Erythroblast (primary cell): ENCODE measurements around the gene CABP4.
"Not testable (repeated sequence)": the region's sequence is repeated elsewhere in the genome, so short reads cannot be mapped to it uniquely, and the experiment has no call there.

Experiments
- DNase-seq, 2 experiments: peaks; one replicate each; lab custom pipeline; 2025; lab: John Stamatoyannopoulos, UW
- GATA1 ChIP-seq: IDR thresholded peaks from 2 replicates; pipeline ENCODE4 v1.6.1; 2011; ENCODE audit warnings: low read depth, mild to moderate bottlenecking, control low read depth, low read length, moderate library complexity
- POLR2A ChIP-seq: IDR thresholded peaks from 2 replicates; pipeline ENCODE4 v1.6.1; 2011; ENCODE audit warnings: mild to moderate bottlenecking, low read length

Gene CABP4

DNA sequence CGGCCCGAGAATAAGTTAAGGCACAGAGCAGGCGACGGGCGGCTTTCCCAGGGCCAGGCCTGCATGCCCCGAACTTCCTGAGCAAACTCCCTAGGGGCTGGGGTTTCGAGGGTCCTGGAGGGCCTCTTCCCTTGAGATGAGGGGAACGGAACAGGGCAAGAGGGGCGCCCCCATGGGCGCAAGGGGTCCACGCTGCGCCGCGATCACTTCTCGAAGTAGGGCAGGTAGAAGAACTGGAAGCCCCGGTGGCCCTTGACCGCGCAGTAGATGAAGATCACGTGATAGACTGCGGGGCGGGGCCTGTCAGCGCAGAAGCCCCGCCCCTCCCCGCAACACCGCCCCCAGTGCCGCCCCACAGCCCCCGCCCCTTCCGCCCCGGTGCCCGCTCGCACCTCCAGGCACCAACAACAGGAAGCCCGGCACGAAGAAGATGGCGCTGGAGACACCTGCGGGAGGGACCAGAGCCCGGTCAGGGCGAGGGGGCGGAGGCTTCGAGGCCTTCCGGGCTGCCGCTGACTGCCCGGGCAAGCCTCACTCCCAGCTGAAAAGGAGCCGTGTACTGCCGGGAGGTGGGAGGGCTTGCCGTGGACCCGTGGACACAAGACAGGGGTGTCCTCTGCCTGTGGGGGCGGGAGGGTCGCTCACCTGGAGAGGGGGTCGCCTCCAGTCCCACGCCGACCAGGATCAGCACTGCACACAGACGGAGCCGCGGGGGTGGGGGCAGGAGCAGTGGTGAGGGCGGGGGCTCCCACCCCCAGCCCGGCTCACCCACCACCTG, 9.4 kb downstream of the CABP4 start:
- TF ChIP-seq GATA1 = no peak
- TF ChIP-seq POLR2A = peak; percentile 47

DNA sequence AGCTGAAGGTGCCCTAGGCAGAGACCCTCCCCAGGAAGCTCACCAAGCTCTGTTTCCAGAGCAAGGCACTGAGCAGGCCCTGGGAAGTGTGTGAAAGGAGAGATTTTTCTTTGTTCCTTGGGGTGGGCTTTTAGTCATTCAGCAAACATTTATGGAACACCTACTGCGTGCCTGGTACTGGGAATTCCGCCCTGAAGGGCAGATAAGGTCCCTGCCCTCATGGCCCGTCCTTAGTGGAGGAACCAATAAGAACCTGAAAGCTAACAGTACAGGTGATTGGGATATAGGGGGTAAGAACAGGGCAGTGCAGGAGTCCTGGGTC, 10.0 kb downstream of the CABP4 start:
- DNase-seq = no peak
- TF ChIP-seq GATA1 (no peak), POLR2A (no peak)

More for the DNA sequence above, 9.4 kb downstream of the CABP4 start:
- DNase-seq = peak; percentile 91 to 96

DNA sequence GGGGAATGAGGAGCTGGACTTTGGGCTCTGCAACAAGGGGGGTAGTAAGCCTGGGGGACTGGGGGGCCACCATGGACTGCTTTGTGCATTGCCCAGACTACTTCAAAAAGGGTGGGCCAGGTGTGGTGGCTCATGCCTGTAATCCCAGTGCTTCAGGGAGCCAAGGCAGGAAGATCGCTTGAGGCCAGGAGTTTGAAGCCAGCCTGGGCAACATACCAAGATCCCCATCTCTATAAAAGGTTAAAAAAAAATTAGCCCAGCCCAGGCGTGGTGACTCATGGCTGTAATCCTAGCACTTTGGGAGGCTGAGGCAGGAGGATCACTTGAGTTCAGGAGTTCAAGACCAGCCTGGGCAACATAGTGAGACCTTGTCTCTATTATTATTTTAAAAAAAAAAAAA, 10.4 kb downstream of the CABP4 start:
- DNase-seq = peak; percentile 50 to 67

DNA sequence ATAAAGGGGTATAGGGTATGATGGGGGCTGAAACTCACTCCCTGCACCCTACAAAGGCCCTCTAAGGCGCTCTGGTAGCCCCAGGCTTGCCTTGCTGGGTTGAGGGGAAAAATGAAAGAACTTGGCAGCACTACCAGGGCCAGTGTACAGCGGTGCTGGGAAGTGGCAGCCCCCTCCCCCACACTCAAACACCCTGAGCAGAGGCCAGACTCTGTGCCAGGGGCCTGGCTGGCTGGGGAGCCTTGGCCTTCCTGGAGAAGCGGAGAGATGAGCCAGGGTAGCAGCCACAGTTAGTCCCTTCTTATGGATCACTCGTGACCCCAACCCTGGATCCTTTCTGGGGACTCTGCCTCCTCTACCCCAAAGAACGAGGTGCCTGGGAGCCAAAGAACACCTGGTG, 11.2 kb downstream of the CABP4 start:
- TF ChIP-seq GATA1 (no peak), POLR2A (no peak)
- DNase-seq = no peak

DNA sequence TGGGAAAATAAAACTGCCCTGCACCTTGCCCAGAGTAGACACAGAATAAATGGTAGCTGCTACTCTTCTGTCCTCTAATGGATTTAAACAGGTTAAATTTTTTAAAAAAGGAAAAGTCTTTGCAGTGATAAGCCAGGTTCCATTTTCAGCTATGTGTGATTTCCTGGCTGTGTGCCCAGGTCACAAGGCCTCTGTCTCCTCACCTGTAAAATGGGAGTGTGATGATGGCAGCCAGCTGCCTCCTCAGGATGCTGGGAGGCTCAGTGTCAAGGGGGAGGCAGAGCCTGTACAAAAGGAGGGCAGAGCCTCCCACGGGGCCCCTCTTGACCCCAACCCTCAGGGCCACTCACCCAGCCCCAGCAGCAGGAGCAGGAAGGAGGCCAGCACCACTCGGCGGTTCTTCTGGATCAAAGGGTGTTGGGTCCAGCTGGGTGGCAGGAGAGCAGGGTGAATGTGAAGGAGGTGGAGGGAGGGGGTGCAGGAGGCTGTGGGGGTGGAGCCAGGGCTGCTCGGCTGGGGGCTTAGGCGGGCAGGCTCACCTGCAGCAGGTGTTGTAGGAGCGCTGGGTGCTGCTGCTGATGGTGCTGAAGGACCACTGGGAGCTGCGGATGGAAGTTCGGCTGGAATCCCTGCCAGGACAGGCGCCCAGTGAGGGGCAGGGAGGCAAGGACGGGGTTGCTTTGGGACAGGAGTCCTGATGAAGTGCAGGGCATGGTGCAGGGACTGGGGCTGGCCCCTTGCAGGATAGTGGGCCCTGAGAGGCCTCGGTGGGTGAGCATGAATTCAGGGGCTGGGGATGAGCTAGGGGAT, 12.0 kb downstream of the CABP4 start:
- TF ChIP-seq POLR2A (no peak), GATA1 (no peak)
- no peak for DNase-seq

DNA sequence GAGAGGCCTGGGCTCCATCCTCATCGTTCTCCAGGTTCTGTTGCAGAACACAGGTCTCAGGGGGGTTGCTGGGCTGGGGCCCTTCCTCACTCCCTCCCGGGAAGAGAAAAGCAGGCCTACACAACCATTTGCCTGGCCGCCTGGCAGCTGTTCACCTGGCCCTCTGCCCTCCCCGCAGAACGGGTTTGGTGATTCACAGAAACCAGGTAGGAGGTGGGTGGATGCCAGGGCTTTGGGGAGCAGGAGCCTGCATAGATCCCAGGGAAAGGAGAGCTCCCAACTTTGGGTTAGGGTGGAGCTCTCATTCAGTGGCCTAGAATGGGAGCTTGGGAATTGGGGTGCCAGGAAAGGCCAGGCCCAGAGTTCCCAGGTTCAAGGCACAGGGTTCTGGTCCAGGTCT, 12.9 kb downstream of the CABP4 start:
- DNase-seq = no peak
- TF ChIP-seq POLR2A = no peak
- TF ChIP-seq GATA1 = no peak

DNA sequence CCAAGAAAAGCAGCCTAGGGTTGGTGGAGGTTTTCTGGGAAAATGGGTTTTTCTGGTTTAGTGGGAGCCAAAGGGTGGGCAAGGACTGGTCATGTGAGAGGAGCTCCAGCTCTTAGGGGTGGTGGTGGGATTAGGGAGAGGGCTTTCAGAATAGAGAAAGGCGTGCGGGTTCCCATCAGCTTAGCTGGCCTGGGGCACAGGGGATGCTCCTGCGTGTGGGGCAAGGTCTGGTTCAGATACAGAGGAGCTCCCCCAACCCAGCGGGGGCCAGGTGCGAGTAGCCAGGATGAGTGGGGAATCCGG, 13.3 kb downstream of the CABP4 start:
- DNase-seq = peak in 1 of 2 experiments; percentile 51
- TF ChIP-seq GATA1 = no peak
- TF ChIP-seq POLR2A = no peak

DNA sequence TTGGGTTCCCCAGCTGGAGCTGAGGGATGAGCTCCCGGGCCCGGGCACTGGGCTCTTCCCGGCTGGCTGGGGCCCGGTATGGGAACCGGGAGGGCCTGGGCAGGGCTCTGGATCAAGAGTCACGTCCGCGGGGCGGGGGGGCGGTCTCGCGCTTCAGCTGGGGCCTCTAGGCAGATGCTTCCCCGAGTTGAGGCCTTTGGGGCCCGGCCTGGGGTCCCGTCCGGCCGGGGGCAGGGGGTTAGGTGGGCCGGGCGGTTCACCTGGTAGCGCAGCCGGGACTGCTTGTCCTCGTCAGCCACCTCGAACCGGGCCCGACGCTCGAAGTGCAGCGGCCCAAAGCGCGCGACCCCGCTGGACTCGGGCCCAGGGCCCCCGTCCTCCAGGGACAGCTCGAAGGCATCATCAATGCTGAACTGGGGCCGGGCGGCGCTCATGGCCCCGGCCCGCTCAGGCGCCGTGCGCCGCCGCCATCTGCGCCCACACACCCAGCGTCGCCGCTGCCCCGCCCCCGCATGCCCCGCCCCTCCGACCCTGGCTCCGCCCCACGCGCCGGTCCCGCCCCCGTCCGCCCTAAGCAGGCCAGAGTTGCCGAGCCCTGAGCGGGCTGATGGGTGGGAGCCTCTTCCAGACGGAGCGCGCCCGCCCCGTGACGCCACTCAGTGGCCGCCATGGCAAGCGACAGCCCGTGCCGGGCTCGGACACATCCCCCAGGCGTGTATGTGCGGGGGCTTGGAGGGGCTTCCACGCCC, 13.8 kb downstream of the CABP4 start, which contains the start of gene TMEM134:
Gene TMEM134, minus strand, starts transcription at position 493 of the 749 bp plus-strand sequence. Its CDS starts 59 bp downstream, at position 434.
- peak; percentile 96 to 98 for DNase-seq
- TF ChIP-seq GATA1 (no peak), POLR2A (peak; percentile 76)

DNA sequence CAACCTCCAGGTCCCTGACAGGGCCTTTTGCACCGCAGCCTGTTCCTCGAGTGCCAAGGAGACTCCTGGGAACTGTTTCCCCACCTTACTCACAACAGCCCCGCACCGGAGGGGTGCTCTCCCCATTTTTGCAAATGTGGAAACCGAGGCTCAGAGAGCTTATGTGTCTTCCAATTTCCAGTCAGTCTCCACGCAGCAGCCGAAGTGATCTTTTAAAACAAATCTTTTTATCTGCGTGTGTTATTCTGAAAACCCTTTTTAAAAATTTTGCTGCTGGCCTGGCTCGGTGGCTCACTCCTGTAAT, 14.3 kb downstream of the CABP4 start:
- TF ChIP-seq GATA1 (no peak), POLR2A (peak; percentile 27)

DNA sequence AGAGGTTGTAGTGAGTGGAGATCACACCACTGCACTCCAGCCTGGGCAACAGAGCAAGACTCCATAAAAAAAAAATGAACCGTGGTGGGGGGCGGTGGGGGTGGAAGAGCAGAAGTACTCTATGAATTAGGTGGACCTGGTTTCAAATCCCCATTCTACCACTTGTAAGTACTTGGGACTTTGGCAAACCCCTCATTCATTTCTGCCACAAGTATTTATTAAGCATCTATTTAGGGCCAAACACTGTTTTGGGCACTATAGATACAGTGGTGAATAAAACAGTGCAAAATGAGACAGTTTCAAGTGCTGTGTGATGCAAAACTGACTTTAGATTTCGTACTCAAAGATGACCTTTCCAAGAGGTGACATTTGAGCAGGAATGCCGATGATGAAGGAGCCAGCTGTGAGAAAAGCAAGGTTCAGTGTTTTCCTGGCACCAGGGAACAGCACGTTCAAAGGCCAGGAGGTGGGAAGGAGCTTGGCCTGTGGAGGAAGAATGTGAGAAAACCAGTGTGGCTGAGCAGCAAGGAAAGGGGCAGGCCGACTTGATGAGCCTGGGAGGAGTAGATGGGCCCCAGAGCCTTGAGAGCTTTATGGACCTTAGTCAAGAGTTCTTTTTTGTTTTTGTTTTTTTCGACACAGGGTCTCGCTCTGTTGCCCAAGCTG, 15.3 kb downstream of the CABP4 start:
- DNase-seq = no peak
- TF ChIP-seq POLR2A (no peak), GATA1 (no peak)

More for the DNA sequence above, 14.3 kb downstream of the CABP4 start:
- no peak for DNase-seq

DNA sequence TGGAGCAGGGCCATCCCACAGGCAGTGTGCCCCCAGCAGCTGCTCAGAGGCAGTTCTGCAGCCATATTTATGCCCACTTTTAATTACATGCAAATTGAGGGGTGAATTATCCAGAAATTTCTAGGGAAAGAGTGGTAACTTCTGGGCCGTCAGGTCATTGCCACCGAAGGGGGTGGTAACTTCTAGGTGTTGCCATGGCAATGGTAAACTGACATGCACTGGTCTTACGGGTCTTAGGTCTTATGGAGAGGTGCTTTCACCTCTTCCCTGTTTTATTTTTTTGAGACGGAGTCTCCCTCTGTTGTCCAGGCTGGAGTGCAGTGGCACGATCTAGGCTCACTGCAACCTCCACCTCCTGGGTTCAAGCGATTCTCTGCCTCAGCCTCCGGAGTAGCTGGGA, 17.7 kb downstream of the CABP4 start:
- no peak for DNase-seq
- TF ChIP-seq GATA1 = no peak
- no peak for TF ChIP-seq POLR2A

DNA sequence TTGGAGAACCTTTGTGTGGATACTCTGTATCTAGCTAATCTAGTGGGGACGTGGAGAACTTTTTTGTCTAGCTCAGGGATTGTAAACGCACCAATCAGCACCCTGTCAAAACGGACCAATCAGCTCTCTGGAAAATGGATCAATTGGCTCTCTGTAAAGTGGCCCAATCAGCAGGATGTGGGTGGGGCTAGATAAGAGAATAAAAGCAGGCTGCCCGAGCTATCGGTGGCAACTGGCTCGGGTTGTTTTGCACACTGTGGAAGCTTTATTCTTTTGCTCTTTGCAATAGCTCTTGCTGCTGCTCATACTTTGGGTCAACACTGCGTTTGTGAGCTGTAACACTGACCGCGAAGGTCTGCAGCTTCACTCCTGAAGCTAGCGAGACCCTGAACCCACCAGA, 21.5 kb downstream of the CABP4 start:
- DNase-seq = peak in 1 of 2 experiments; percentile 26

DNA sequence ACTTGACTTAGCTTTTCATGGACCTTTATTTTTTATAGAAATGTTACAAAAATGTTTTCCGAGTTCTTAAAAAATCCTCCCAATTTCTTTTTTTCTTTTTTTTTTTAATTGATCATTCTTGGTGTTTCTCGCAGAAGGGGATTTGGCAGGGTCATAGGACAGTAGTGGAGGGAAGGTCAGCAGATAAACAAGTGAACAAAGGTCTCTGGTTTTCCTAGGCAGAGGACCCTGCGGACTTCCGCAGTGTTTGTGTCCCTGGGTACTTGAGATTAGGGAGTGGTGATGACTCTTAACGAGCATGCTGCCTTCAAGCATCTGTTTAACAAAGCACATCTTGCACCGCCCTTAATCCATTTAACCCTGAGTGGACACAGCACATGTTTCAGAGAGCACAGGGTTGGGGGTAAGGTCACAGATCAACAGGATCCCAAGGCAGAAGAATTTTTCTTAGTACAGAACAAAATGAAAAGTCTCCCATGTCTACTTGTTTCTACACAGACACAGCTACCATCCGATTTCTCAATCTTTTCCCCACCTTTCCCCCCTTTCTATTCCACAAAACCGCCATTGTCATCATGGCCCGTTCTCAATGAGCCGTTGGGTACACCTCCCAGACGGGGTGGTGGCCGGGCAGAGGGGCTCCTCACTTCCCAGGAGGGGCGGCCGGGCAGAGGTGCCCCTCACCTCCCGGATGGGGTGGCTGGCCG, 22.3 kb downstream of the CABP4 start:
- DNase-seq = not testable (repeated sequence)
